ENCODE data around the gene TMPO.

- no peak for TF ChIP-seq CTCF (IDR thresholded peaks at IDR 0.05)
- TF ChIP-seq POLR2A (IDR thresholded peaks at IDR 0.05), result no peak
These were observed 28.3 kb downstream of the TMPO start for GRCh38 chr12:98543701-98544100.

All from Peyer's patch (tissue), 4 donors.